Right cardiac atrium (tissue), 5 donors: ENCODE data around the gene U2AF1L4. TPM values are rescaled to one million over a fixed set of nuclear protein-coding genes. Genes with fewer than 3 reads are reported as not detected.
A peak's percentile ranks its signal among the peaks of the same experiment; 100 is the strongest.

Source experiments
- ATAC-seq, 2 donors: fragments of 200-7000 bp; cut with Tn5 transposase; one replicate each; pipeline versions ENCODE4 v1.8.0 to v1.9.1; 2020; ENCODE audit warnings: moderate library complexity in 2 of 2, mild to moderate bottlenecking in 1 of 2
- DNase-seq, 3 donors: peaks; one replicate each; pipeline ENCODE4 v3.0.0-alpha.2; 2020
- H3K27ac ChIP-seq: one replicate; pipeline ENCODE4 v1.5.1; 2013; ENCODE audit warnings: mild to moderate bottlenecking, low read length, control low read depth, moderate library complexity
- H3K27me3 ChIP-seq: one replicate; pipeline ENCODE4 v1.6.1; 2013; ENCODE audit not compliant: control insufficient read depth, insufficient read depth
- H3K4me1 ChIP-seq: one replicate; pipeline ENCODE4 v1.6.1; 2013; ENCODE audit warnings: low read length; ENCODE audit not compliant: control insufficient read depth, insufficient read depth
- H3K4me3 ChIP-seq: one replicate; pipeline ENCODE4 v1.5.1; 2013; ENCODE audit warnings: low read length, control low read depth
- H3K9me3 ChIP-seq: one replicate; pipeline ENCODE4 v1.6.1; 2013; ENCODE audit warnings: low read length; ENCODE audit not compliant: control insufficient read depth
- WGBS: extraction: QIAGEN DNeasy Blood & Tissue Kit; methylation state at CpG from one replicate; pipeline ENCODE4 v1.1.7; 2013; 5-methylcytosine and 5-hydroxymethylcytosine counted together
- intact Hi-C, 4 donors: fragments of 100-400 bp; cut with DNase I; formaldehyde crosslinking; loops; one replicate each; pipeline versions ENCODE4 v1.11.0 to v1.14.0; 2022 to 2023
- polyA plus RNA-seq: library from polyadenylated mRNA; stranded (reverse); fragments of 200-250 nt; gene quantifications from one replicate; pipeline ENCODE4 v1.2.3, GENCODE V29; 2013
- total RNA-seq, 4 donors: library from RNA; stranded (reverse); fragmentation: NEBNext Ultra II Directional; extraction: Animal tissue kit (Norgen Biotek cat#: 25700); gene quantifications; one replicate each; pipeline ENCODE4 v1.2.1, GENCODE V29; 2021
- donor health status: healthy with polysubstance abuse.
- donor health status: DM: no; HTN: yes; CAD: no.
- donor health status: DM: no; HTN: no; CAD: no.
- donor health status: DM: no; HTN: yes; CAD: no; lungs with severe emphysema.
- donor health status: DM: yes; HTN: yes; CAD: no.

Gene U2AF1L4
- total and polyA plus RNA-seq, 5 donors: 19.6 to 32.3 (median 25.6) TPM

GRCh38 chr19:35720648-35721047 lies 24.6 kb downstream of the U2AF1L4 start:
- Histone ChIP-seq H3K27me3 (no peaks in the 10 kb centered on the region), H3K27ac (no peak overlapping the region), H3K9me3 (no peaks in the 10 kb centered on the region), H3K4me3 (no peak overlapping the region), H3K4me1 (peaks cover 2% of the 10 kb centered on the region)
- intact Hi-C loops: no loop called here
- DNase-seq (peak in 2 of 3 donors; percentile 15 to 45), ATAC-seq (no peak)
- WGBS: 80% methylated on average over 17 of the region's 17 CpGs

GRCh38 chr19:35720163-35720524 lies 25.1 kb downstream of the U2AF1L4 start:
- DNase-seq: peak in 1 of 3 donors; percentile 45
- intact Hi-C loops: no loop called here
- 91% methylated on average over 9 of the region's 9 CpGs for WGBS
- no peaks in the 10 kb centered on the region for H3K27me3 ChIP-seq
- no peaks in the 10 kb centered on the region for H3K9me3 ChIP-seq
- H3K4me1 ChIP-seq: peaks cover 3% of the 10 kb centered on the region
- H3K27ac ChIP-seq: no peak overlapping the region
- ATAC-seq: no peak
- H3K4me3 ChIP-seq: no peak overlapping the region

- no peak for ATAC-seq
- H3K9me3 ChIP-seq: no peaks in the 10 kb centered on the region
- DNase-seq: peak in 2 of 3 donors; percentile 16 to 60
- peaks cover 3% of the 10 kb centered on the region for H3K4me1 ChIP-seq
- intact Hi-C loops: no loop called here
- H3K27me3 ChIP-seq: no peaks in the 10 kb centered on the region
- H3K4me3 ChIP-seq: peak overlapping the region; percentile 94
- WGBS: 89% methylated on average over 32 of the region's 32 CpGs
- no peak overlapping the region for H3K27ac ChIP-seq
These were observed 25.6 kb downstream of the U2AF1L4 start for GRCh38 chr19:35719402-35720162.

GRCh38 chr19:35718345-35719041 lies 26.7 kb downstream of the U2AF1L4 start:
- no peak for ATAC-seq
- Histone ChIP-seq H3K27me3 (no peaks in the 10 kb centered on the region), H3K4me1 (peaks cover 3% of the 10 kb centered on the region), H3K27ac (peak overlapping the region; percentile 64), H3K4me3 (peak overlapping the region; percentile 94), H3K9me3 (no peaks in the 10 kb centered on the region)
- DNase-seq: peak; percentile 55 to 82 (median 78)
- 1% methylated on average over 42 of the region's 42 CpGs for WGBS
- intact Hi-C loops: no loop called here

GRCh38 chr19:35717665-35718344 lies 27.4 kb downstream of the U2AF1L4 start, which contains the start of gene KMT2B:
KMT2B (plus strand) TSS chr19:35718003; CDS start chr19:35718019, 16 bp downstream.
- H3K9me3 ChIP-seq: no peaks in the 10 kb centered on the region
- no peaks in the 10 kb centered on the region for H3K27me3 ChIP-seq
- H3K4me3 ChIP-seq: peak within 1 kb of the TSS; percentile 94
- WGBS: under 1% methylated on average over 108 of the region's 109 CpGs
- intact Hi-C loops: loop anchor here in 2 of 4 donors (2.0 kb wide), 2 partner anchors 23 to 169 kb away; no protein-coding TSS in a partner anchor
- H3K27ac ChIP-seq: peak within 1 kb of the TSS; percentile 79
- ATAC-seq (peak; percentile 82), DNase-seq (no peak)
- peaks cover 3% of the 10 kb centered on the region for H3K4me1 ChIP-seq

- Histone ChIP-seq H3K4me3 (peak overlapping the region; percentile 94), H3K27ac (peak overlapping the region; percentile 79), H3K4me1 (peaks cover 3% of the 10 kb centered on the region), H3K27me3 (no peaks in the 10 kb centered on the region), H3K9me3 (no peaks in the 10 kb centered on the region)
- ATAC-seq: peak; percentile 95 to 96
- WGBS: under 1% methylated on average over 77 of the region's 77 CpGs
- intact Hi-C loops: loop anchor here in 2 of 4 donors (1.0 to 2.0 kb wide), 3 partner anchors 22 to 168 kb away; no protein-coding TSS in a partner anchor
- DNase-seq: peak; percentile 97 to 99 (median 98)
These were observed 28.2 kb downstream of the U2AF1L4 start for GRCh38 chr19:35716801-35717664.

- Histone ChIP-seq H3K27ac (peak overlapping the region; percentile 79), H3K9me3 (no peaks in the 10 kb centered on the region), H3K4me3 (peak overlapping the region; percentile 94), H3K4me1 (peaks cover 3% of the 10 kb centered on the region), H3K27me3 (no peaks in the 10 kb centered on the region)
- ATAC-seq: peak; percentile 42 to 58
- intact Hi-C loops: loop anchor here in 2 of 4 donors (1.0 to 2.0 kb wide), 3 partner anchors 21 to 167 kb away; no protein-coding TSS in a partner anchor
- 3% methylated on average over 52 of the region's 52 CpGs for WGBS
- DNase-seq: peak; percentile 71 to 88 (median 88)
These were observed 29.0 kb downstream of the U2AF1L4 start for GRCh38 chr19:35715981-35716800.

GRCh38 chr19:35715355-35715809 lies 29.8 kb downstream of the U2AF1L4 start:
- intact Hi-C loops: no loop called here
- ATAC-seq: no peak
- no peaks in the 10 kb centered on the region for H3K9me3 ChIP-seq
- 78% methylated on average over 7 of the region's 7 CpGs for WGBS
- peak in 2 of 3 donors; percentile 21 to 52 for DNase-seq
- H3K27me3 ChIP-seq: no peaks in the 10 kb centered on the region
- H3K4me3 ChIP-seq: no peak overlapping the region
- H3K27ac ChIP-seq: no peak overlapping the region
- H3K4me1 ChIP-seq: peaks cover 3% of the 10 kb centered on the region

GRCh38 chr19:35714601-35715354 lies 30.4 kb downstream of the U2AF1L4 start:
- peak in 1 of 3 donors; percentile 16 for DNase-seq
- Histone ChIP-seq H3K27ac (no peak overlapping the region), H3K4me3 (no peak overlapping the region), H3K4me1 (peaks cover 3% of the 10 kb centered on the region), H3K9me3 (no peaks in the 10 kb centered on the region), H3K27me3 (no peaks in the 10 kb centered on the region)
- WGBS: 74% methylated on average over 14 of the region's 14 CpGs
- intact Hi-C loops: no loop called here
- no peak for ATAC-seq
